Activated CD4-positive, alpha-beta T cell treated with anti-CD3 and anti-CD28 coated beads for 24 hours (primary cell): ENCODE measurements around the gene TCF4.

Experiments used
- DNase-seq, 2 donors: peaks; one replicate each; pipeline ENCODE4 v3.0.0-alpha.2; 2020; ENCODE audit warnings: low read depth in 2 of 2

Gene TCF4

DNA sequence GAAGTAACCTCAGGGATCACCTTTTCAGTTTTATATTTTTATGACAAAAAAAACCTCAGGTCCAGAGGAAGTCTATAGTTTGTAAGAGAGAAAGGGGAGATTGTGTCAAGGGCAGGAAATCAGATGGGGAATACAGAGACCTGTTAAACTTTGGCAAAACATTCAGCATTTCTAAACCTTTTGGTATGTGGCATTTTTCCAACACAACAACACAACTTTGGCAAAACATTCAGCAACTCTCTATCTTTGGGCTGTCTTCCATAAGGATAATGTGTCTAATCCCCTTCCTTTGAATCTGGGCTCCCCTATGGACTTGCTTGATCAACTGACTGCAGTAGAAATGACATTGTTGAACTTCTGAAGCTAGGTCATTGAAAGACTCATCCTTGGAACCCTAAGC is 408.2 kb downstream of the TCF4 start:
- DNase-seq, result no peak

DNA sequence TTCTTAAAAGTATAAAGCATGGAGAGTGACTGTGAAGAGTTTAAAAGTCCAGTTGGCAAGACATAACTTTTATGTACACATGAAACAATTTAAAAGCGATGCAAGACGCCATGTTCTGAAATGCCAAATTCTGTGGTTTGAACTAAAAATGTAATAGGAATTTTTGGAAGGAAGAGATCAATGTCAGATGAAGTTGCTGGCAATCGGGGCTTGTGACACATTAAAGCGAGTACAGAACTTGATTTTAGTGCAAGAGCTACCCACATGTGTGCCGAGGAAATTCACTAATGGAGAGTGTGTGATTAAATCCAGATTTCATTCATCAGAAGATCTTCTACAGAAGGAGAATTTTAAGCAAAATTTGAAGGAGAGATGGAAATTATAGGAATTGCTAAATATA is 408.6 kb downstream of the TCF4 start:
- DNase-seq, result no peak

DNA sequence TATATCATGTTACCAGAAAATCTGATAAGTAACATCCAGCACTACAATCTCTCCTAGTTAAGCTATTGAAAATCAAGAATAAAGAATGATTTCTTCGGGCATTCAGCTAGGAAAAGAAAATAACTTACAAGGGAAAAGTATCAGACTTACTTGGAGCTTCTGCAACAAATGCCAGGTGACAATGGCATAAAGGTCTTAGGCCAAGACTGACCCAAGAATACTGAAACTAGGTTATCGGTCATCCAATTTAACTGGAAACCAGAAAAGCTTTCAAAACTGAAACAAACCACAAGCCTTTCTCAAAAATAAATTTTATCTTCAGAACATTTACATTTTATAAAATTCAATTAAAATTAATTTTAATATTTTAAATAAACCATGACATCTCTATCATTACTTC is 414.7 kb downstream of the TCF4 start:
- no peak for DNase-seq
